ENCODE data around the gene ZFHX2.

- TF ChIP-seq CTCF (IDR thresholded peaks at IDR 0.05; ENCODE audit: borderline replicate concordance, extremely low read depth, low read length, poor library complexity, severe bottlenecking) (no peak), EZH2 (IDR thresholded peaks at IDR 0.05; ENCODE audit: borderline replicate concordance, low read depth, low read length, severe bottlenecking) (no peak)
Measured at GRCh38 chr14:23487216-23487615, 64.3 kb downstream of the ZFHX2 start.
